HepG2 (cell line): ENCODE data around the gene FITM1. TPM values are rescaled to one million over a fixed set of nuclear protein-coding genes. Genes with fewer than 3 reads are reported as not detected.
A peak's percentile ranks its signal among the peaks of the same experiment; 100 is the strongest.

Experiments used
- AKNA ChIP-seq: sonication (generic); formaldehyde crosslinking; IDR thresholded peaks from 2 replicates; pipeline ENCODE4 v1.4.0; 2020; ENCODE audit warnings: missing genetic modification reagents, borderline replicate concordance
- ARHGAP35 ChIP-seq: sonication (generic); formaldehyde crosslinking; IDR thresholded peaks from 2 replicates; pipeline ENCODE4 v1.9.0; 2022; ENCODE audit warnings: mild to moderate bottlenecking, inconsistent platforms, moderate library complexity, missing genetic modification reagents, borderline replicate concordance
- EZH2 ChIP-seq: conservative IDR thresholded peaks from 2 replicates; pipeline ENCODE4 v1.6.1; 2012; ENCODE audit warnings: mild to moderate bottlenecking, low read depth, low read length, moderate library complexity
- FOXJ3 ChIP-seq: sonication (generic); formaldehyde crosslinking; IDR thresholded peaks from 2 replicates; pipeline ENCODE4 v1.4.0; 2020; ENCODE audit warnings: missing genetic modification reagents, mild to moderate bottlenecking, borderline replicate concordance
- FOXM1 ChIP-seq: sonication (generic); formaldehyde crosslinking; IDR thresholded peaks from 2 replicates; pipeline ENCODE4 v1.5.0; 2020; ENCODE audit warnings: missing genetic modification reagents
- FOXO1 ChIP-seq: sonication (generic); formaldehyde crosslinking; IDR thresholded peaks from 2 replicates; pipeline ENCODE4 v1.4.0; 2020; ENCODE audit warnings: missing genetic modification reagents
- GMEB2 ChIP-seq: IDR thresholded peaks from 2 replicates; pipeline ENCODE4 v1.6.1; 2016; ENCODE audit warnings: missing biosample characterization, missing genetic modification reagents, low read depth
- KLF13 ChIP-seq: sonication (generic); formaldehyde crosslinking; IDR thresholded peaks from 2 replicates; pipeline ENCODE4 v1.4.0; 2020; ENCODE audit warnings: mild to moderate bottlenecking, missing genetic modification reagents
- MTF1 ChIP-seq: sonication (generic); formaldehyde crosslinking; IDR thresholded peaks from 2 replicates; pipeline ENCODE4 v1.5.0; 2020; ENCODE audit warnings: missing genetic modification reagents
- TBP ChIP-seq: sonication (generic); formaldehyde crosslinking; IDR thresholded peaks from 2 replicates; pipeline ENCODE4 v1.5.0; 2020; ENCODE audit warnings: missing genetic modification reagents
- TEAD2 ChIP-seq: sonication (generic); formaldehyde crosslinking; IDR thresholded peaks from 2 replicates; pipeline ENCODE4 v1.9.0; 2021; ENCODE audit warnings: missing genetic modification reagents
- ZKSCAN1 ChIP-seq: fragments of 150-350 bp; IDR thresholded peaks from 2 replicates; pipeline ENCODE4 v1.6.1; 2014; ENCODE audit warnings: low read length
- ZNF550 ChIP-seq: sonication (generic); formaldehyde crosslinking; IDR thresholded peaks from 2 replicates; pipeline ENCODE4 v1.4.0; 2020; ENCODE audit warnings: mild to moderate bottlenecking, missing genetic modification reagents, borderline replicate concordance
- ZNF619 ChIP-seq: sonication (generic); formaldehyde crosslinking; IDR thresholded peaks from 2 replicates; pipeline ENCODE4 v1.4.0; 2020; ENCODE audit warnings: mild to moderate bottlenecking, missing genetic modification reagents
- polyA plus RNA-seq, 8 experiments: library from polyadenylated mRNA; depleted of rRNA in 3 of 8; stranded (reverse) in 7 of 8; unstranded in 1 of 8; fragments of >200 nt; fragmentation: Illumina TruSeq in 4 of 8; extraction: Trizol in 4 of 8; gene quantifications; 2 replicates each; pipeline versions ENCODE4 v1.2.1 to v1.2.3, GENCODE V29; 2011 to 2016; ENCODE audit warnings: low read depth in 4 of 8, missing spikeins in 1 of 8, mixed read lengths in 1 of 8; ENCODE audit not compliant: insufficient read depth in 1 of 8
- total RNA-seq, 5 experiments: library from RNA; depleted of rRNA; stranded (reverse); fragments of >200 nt; fragmentation: Illumina TruSeq; extraction: Trizol; gene quantifications; 2 replicates each; pipeline ENCODE4 v1.2.3, GENCODE V29; 2016; ENCODE audit warnings: low read depth in 1 of 5
- TF ChIP-seq, protein P1 (sequence below): sonication (generic); formaldehyde crosslinking; IDR thresholded peaks from 2 replicates; pipeline ENCODE4 v1.4.0; 2020; ENCODE audit warnings: mild to moderate bottlenecking, missing genetic modification reagents

The FITM1 gene
- total and polyA plus RNA-seq, 2 of the 13 experiments (the other 11 are each of a cell fraction or from before 2014, with no cell fraction given) = 2.7 to 5.8 TPM

DNA sequence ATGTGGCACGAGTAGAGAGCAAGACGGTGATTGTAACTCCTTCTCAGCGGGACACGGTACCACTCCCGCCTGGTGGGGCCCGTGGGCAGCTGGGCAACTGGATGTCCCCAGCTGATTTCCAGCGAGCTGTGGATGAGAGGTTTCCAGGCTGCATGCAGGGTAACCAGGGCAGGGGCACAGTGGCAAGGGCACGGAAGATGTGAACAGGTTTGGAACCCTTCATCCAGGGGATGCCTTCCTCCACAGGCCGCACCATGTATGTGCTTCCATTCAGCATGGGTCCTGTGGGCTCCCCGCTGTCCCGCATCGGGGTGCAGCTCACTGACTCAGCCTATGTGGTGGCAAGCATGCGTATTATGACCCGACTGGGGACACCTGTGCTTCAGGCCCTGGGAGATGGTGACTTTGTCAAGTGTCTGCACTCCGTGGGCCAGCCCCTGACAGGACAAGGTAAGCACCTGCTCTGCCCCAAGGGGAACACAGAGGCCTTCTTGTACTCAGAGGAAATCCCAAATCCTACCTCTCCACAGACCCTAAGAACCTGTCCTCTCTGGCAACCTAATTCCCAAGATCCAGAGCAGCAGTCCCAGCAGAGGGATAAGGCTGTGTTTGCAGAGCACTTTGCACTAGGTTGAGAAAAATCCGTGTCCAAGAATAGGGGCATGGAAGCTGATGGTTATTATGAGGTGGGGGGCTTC lies 32.1 kb upstream of the FITM1 start (continued):
- TF ChIP-seq, protein P1, sequence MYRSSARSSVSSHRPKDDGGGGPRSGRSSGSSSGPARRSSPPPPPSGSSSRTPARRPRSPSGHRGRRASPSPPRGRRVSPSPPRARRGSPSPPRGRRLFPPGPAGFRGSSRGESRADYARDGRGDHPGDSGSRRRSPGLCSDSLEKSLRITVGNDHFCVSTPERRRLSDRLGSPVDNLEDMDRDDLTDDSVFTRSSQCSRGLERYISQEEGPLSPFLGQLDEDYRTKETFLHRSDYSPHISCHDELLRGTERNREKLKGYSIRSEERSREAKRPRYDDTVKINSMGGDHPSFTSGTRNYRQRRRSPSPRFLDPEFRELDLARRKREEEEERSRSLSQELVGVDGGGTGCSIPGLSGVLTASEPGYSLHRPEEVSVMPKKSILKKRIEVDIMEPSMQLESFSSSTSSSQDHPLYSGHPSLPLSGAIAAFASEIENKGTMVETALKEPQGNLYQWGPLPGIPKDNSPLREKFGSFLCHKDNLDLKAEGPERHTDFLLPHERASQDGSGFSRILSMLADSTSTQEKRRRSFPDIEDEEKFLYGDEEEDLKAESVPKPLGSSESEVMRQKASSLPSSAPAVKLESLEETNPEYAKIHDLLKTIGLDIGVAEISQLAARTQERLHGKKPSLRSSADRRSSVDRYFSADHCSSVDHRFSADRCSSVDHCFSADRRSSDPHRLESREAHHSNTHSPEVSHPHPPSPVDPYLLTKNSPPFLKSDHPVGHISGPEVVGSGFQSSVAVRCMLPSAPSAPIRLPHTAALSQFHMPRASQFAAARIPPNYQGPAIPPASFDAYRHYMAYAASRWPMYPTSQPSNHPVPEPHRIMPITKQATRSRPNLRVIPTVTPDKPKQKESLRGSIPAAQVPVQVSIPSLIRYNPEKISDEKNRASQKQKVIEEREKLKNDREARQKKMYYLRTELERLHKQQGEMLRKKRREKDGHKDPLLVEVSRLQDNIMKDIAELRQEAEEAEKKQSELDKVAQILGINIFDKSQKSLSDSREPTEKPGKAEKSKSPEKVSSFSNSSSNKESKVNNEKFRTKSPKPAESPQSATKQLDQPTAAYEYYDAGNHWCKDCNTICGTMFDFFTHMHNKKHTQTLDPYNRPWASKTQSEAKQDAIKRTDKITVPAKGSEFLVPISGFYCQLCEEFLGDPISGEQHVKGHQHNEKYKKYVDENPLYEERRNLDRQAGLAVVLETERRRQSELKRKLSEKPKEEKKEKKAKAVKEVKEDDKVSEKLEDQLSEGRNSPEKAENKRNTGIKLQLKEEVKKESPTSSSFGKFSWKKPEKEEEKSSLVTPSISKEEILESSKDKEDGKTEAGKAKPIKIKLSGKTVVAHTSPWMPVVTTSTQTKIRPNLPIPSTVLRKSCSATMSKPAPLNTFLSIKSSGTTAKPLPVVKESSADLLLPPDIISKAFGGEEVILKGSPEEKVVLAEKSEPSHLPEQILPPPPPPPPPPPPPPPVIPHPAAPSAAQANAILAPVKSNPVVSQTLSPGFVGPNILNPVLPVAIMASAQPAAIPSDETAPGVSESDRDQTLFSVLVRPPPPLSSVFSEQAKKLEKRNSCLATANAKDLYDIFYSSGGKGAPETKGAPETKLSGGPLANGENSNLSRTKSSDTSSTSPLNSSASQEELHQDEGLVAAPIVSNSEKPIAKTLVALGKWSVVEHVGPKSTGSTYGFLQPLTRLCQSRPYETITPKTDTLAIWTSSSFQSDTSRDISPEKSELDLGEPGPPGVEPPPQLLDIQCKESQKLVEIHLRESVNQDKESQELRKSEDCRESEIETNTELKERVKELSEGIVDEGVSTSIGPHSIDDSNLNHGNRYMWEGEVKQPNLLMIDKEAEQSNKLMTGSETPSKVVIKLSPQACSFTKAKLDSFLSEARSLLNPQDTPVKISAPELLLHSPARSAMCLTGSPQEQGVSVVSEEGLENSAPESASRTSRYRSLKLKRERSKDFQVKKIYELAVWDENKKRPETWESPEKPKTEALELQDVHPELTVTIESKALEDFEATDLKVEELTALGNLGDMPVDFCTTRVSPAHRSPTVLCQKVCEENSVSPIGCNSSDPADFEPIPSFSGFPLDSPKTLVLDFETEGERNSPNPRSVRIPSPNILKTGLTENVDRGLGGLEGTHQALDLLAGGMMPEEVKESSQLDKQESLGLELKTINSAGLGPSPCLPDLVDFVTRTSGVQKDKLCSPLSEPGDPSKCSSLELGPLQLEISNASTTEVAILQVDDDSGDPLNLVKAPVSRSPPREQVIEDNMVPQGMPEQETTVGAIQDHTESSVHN (CRISPR knock-in tag) = 0 out of 2 replicates have a peak, but pooled peaks have one; percentile 62
- TF ChIP-seq GMEB2 (CRISPR knock-in tag) (no peak), AKNA (no peak), TBP (0 out of 2 replicates have a peak, but pooled peaks have one; percentile 86), FOXJ3 (CRISPR knock-in tag) (no peak), MTF1 (0 out of 2 replicates have a peak, but pooled peaks have one; percentile 31), ZNF550 (CRISPR knock-in tag) (no peak), FOXO1 (CRISPR knock-in tag) (no peak), KLF13 (no peak), ZKSCAN1 (no peak), ZNF619 (CRISPR knock-in tag) (0 out of 2 replicates have a peak, but pooled peaks have one; percentile 19), FOXM1 (CRISPR knock-in tag) (0 out of 2 replicates have a peak, but pooled peaks have one; percentile 60), EZH2 (no peak), TEAD2 (CRISPR knock-in tag) (peak; percentile 77), ARHGAP35 (CRISPR knock-in tag) (no peak)
